Right lobe of liver (tissue), 4 donors: Measurements from ENCODE around the gene COL11A2.
A peak's percentile ranks its signal among the peaks of the same experiment; 100 is the strongest.

ENCODE experiments used
- CTCF ChIP-seq, 4 donors: fragments of 200-600 bp in 3 of 4; fragments of 450-650 bp in 1 of 4; IDR thresholded peaks; one replicate each; pipeline versions ENCODE4 v1.5.1 to v1.8.0; 2016 to 2022; ENCODE audit warnings: antibody characterized with exemption in 4 of 4, mild to moderate bottlenecking in 2 of 4
- POLR2A ChIP-seq: fragments of 450-650 bp; IDR thresholded peaks from one replicate; pipeline ENCODE4 v1.6.1; 2017; ENCODE audit warnings: antibody characterized with exemption, mild to moderate bottlenecking
- donor health status: DM: no; HTN: no; CAD: no.
- donor health status: DM: no; HTN: no; CAD: no.
- donor health status: DM: no; HTN: yes; CAD: no.

- TF ChIP-seq CTCF (IDR thresholded peaks at IDR 0.05) (peak; percentile 90 to 94 (median 92)), POLR2A (no peak)
Observed at GRCh38 chr6:33161354-33162331, 30.6 kb downstream of the COL11A2 start.
